Upper lobe of right lung (tissue), 1 donor: ENCODE data around the gene RNF121. TPM values are rescaled to one million over a fixed set of nuclear protein-coding genes. Genes with fewer than 3 reads are reported as not detected.

ENCODE experiments used
- ATAC-seq: fragments of 200-7000 bp; cut with Tn5 transposase; one replicate; pipeline ENCODE4 v1.9.1; 2020; ENCODE audit warnings: mild to moderate bottlenecking, moderate library complexity
- DNase-seq: peaks from one replicate; pipeline ENCODE4 v3.0.0-alpha.2; 2020
- H3K27ac ChIP-seq: fragments of 200-600 bp; one replicate; pipeline ENCODE4 v1.8.0; 2022
- H3K27me3 ChIP-seq: fragments of 200-600 bp; one replicate; pipeline ENCODE4 v1.8.0; 2022; ENCODE audit warnings: mild to moderate bottlenecking
- H3K36me3 ChIP-seq: fragments of 200-600 bp; one replicate; pipeline ENCODE4 v1.8.0; 2022
- H3K4me1 ChIP-seq: fragments of 200-600 bp; one replicate; pipeline ENCODE4 v1.8.0; 2022
- H3K4me3 ChIP-seq: fragments of 200-600 bp; one replicate; pipeline ENCODE4 v1.8.0; 2022; ENCODE audit warnings: mild to moderate bottlenecking
- H3K9me3 ChIP-seq: fragments of 200-600 bp; one replicate; pipeline ENCODE4 v1.8.0; 2022
- intact Hi-C: fragments of 100-400 bp; cut with DNase I; formaldehyde crosslinking; loops from one replicate; pipeline ENCODE4 v1.11.0; 2022
- total RNA-seq: library from RNA; stranded (reverse); fragmentation: NEBNext Ultra II Directional; extraction: Animal tissue kit (Norgen Biotek cat#: 25700); gene quantifications from one replicate; pipeline ENCODE4 v1.2.1, GENCODE V29; 2021
- TF ChIP-seq, protein P1 (sequence below): fragments of 200-600 bp; IDR thresholded peaks from one replicate; pipeline ENCODE4 v1.8.0; 2022; ENCODE audit warnings: antibody characterized with exemption
- donor health status: DM: no; HTN: yes; CAD: no; lungs with severe emphysema.

RNF121 gene
- total RNA-seq, 1 donor from 2014 or later = 26.8 TPM

DNA sequence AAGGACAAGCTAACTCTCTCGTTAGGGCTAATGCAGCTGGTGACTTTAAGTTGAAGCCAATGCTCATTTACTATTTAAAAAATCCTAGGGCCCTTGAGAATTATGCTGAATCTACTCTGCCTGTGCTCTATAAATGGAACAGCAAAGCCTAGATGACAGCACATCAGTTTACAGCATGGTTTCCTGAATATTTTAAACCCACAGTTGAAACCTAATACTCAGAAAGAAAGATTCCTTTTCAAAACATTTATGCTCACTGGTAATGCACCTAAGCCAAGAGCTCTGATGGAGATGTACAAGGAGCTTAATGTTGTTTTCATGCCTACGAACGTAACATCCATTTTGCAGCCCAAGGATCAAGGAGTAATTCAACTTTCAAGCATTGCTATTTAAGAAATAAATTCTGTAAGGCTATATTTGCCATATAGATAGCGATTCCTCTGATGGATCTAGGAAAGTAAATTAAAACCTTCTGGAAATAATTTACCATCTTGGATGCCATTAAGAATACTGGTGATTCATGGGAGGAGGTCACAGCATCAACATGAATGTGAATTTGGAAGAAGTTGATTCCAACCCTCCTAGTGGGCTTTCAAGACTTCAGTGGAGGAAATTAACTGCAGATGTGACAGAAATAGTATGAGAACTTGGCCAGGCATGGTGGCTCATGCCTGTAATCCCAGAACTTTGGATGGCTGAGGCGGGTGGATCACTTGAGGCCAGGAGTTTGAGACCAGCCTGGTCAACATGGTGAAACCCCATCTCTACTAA lies 14.9 kb upstream of the RNF121 start:
- no peaks in the 10 kb centered on the region for H3K4me1 ChIP-seq
- peaks cover 49% of the 10 kb centered on the region for H3K36me3 ChIP-seq
- no peaks in the 10 kb centered on the region for H3K27me3 ChIP-seq
- DNase-seq (no peak), ATAC-seq (no peak)
- intact Hi-C loops = no loop called here
- no peaks in the 10 kb centered on the region for H3K9me3 ChIP-seq
- no peak overlapping the region for H3K4me3 ChIP-seq
- TF ChIP-seq, protein P1, sequence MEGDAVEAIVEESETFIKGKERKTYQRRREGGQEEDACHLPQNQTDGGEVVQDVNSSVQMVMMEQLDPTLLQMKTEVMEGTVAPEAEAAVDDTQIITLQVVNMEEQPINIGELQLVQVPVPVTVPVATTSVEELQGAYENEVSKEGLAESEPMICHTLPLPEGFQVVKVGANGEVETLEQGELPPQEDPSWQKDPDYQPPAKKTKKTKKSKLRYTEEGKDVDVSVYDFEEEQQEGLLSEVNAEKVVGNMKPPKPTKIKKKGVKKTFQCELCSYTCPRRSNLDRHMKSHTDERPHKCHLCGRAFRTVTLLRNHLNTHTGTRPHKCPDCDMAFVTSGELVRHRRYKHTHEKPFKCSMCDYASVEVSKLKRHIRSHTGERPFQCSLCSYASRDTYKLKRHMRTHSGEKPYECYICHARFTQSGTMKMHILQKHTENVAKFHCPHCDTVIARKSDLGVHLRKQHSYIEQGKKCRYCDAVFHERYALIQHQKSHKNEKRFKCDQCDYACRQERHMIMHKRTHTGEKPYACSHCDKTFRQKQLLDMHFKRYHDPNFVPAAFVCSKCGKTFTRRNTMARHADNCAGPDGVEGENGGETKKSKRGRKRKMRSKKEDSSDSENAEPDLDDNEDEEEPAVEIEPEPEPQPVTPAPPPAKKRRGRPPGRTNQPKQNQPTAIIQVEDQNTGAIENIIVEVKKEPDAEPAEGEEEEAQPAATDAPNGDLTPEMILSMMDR = no peak
- H3K27ac ChIP-seq = no peak overlapping the region

DNA sequence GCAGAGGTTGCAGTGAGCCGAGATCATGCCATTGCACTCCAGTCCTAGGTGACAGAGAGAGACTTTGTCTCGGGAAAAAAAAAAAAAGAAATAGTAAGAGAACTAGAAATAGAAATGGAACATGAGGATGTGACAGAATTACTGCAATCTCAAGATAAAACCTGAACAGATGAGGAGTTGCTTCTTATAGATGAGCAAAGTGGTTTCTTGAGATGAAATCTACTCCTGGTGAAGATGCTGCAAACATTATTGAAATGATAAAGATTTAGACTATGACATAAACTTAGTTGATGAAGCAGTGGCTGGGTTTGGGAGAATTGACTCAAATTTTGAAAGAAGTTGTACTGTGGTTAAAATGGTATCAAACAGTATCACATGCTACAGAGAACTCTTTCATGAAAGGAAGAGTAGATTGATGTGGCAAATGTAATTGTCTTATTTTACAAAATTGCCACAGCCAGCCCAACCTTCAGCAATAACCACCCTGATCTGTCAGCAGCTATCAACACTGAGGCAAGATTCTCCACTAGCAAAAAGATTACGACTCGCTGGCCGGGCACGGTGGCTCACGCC lies 14.1 kb upstream of the RNF121 start:
- Histone ChIP-seq H3K9me3 (no peaks in the 10 kb centered on the region), H3K36me3 (peaks cover 49% of the 10 kb centered on the region), H3K27ac (no peak overlapping the region), H3K4me3 (no peak overlapping the region), H3K27me3 (no peaks in the 10 kb centered on the region), H3K4me1 (no peaks in the 10 kb centered on the region)
- no peak for DNase-seq
- intact Hi-C loops = no loop called here
- no peak for ATAC-seq
- TF ChIP-seq, protein P1 = no peak

DNA sequence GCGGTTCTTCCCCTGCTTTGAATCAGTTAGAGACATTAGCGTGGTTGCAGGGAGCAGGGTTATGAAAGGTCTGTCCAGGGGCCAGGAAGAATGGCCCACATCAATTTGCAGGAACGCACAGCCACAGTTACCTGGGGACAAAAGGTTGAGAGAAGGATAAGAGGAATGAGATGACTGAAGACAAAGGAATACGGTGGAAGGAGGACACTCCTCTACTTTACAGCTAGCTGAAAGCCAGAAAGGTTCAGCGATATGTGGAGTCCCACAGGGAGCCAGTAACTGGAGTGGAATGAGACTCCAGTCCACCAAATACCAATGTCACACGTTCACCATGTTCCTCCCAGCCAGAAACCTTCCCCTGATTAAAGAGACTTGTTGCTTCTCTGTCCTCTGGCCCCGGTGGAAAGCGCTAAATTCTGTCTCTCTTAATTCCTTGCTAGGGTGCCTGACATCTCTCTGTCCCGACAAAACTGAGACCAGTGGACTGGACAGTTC lies 11.2 kb upstream of the RNF121 start:
- Histone ChIP-seq H3K36me3 (peaks cover 46% of the 10 kb centered on the region), H3K9me3 (no peaks in the 10 kb centered on the region), H3K4me3 (no peak overlapping the region), H3K4me1 (no peaks in the 10 kb centered on the region), H3K27me3 (no peaks in the 10 kb centered on the region), H3K27ac (no peak overlapping the region)
- intact Hi-C loops = no loop called here
- TF ChIP-seq, protein P1 = no peak
- DNase-seq = no peak
- ATAC-seq = no peak

DNA sequence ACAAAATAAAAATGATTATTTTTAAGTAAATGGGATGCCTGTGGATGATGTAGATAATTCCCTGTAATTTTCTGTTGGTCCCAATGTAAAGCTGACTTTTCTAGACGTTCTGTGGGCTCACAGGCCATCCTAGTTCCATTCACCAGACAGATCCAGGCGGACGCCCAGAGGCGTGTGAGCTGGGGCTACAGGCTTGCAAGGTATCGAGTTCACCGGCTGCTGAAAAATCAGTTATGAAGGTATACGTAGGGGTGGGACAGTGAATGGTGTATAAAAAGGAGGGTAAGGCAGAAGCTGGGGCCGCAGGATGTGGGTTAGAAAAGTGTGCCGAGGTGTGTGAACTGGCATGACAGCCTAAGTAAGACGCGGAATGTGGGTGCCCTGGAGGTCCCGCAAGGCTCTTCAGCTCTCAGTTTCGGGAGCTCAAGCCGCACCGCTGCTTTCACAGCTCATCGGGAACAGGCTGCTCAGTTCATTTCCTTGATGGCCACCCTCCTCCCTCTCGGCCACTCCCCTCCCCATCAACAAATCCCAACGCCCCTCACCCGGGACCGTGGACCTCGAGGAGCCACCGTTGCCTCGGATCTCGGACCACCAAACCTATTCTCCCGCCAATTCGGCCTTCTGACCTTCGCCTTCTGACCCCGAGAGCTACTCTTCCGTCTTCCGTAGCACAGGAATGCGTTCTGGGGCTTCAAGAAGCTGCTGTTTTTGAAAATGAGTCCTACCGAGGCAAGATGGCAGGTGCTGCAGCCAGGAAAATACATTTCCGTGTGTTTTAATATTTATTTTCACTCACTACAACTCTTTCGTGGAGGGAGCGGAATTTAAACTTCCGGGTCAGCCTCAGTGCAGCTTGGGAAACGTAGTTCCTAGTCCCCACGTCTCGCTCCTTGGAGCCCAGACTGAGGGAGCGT lies 768 bp upstream of the RNF121 start, which contains the start of gene XNDC1N:
Gene XNDC1N, minus strand, starts transcription at position 775 of the 917 bp plus-strand sequence. CDS start 5,241 bp downstream, outside the sequence.
- intact Hi-C loops = no loop called here
- peak within 1 kb of the TSS; percentile 68 for H3K4me3 ChIP-seq
- no peaks in the 10 kb centered on the region for H3K27me3 ChIP-seq
- peaks cover 22% of the 10 kb centered on the region for H3K4me1 ChIP-seq
- peak; percentile 91 for ATAC-seq
- DNase-seq = peak; percentile 72
- H3K9me3 ChIP-seq = no peaks in the 10 kb centered on the region
- no peaks in the 10 kb centered on the region for H3K36me3 ChIP-seq
- TF ChIP-seq, protein P1 = no peak
- peak within 1 kb of the TSS; percentile 94 for H3K27ac ChIP-seq

DNA sequence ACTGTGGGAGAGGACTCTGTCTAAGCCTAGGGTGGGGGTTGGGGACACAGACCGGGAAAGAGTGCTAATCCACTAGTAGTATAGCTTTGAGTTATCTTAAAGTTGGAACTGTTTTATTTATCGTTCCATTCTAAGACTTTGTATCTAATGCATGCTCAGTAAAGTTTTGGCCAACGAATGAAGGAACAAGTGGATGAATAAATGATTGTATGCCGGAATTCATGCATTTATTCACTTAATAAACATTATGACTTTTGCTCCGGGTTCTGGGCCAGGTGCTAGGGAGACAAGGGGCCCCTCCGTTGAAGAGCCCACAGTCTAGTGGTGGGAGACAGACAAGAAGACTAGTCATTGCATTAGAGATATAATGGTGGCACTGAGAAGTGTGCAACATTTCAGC lies 645 bp downstream of the RNF121 start:
- DNase-seq (no peak), ATAC-seq (no peak)
- Histone ChIP-seq H3K4me3 (peak overlapping the region; percentile 68), H3K27me3 (no peaks in the 10 kb centered on the region), H3K9me3 (no peaks in the 10 kb centered on the region), H3K4me1 (peaks cover 36% of the 10 kb centered on the region), H3K27ac (no peak overlapping the region), H3K36me3 (no peaks in the 10 kb centered on the region)
- TF ChIP-seq, protein P1 = no peak
- intact Hi-C loops = no loop called here
